Sigmoid colon (tissue), 3 donors: Measurements from ENCODE around the gene RASL11B.

Experiments used
- CTCF ChIP-seq, 4 experiments: fragments of 450-650 bp in 3 of 4; fragments of 200-600 bp in 1 of 4; IDR thresholded peaks; one replicate each; pipeline ENCODE4 v1.5.1; 2016 to 2019; ENCODE audit warnings: antibody characterized with exemption in 4 of 4, mild to moderate bottlenecking in 3 of 4, moderate library complexity in 2 of 4
- POLR2A ChIP-seq, 2 donors: fragments of 450-650 bp; IDR thresholded peaks; one replicate each; pipeline ENCODE4 v1.6.1; 2016; ENCODE audit warnings: antibody characterized with exemption in 2 of 2, mild to moderate bottlenecking in 2 of 2, moderate library complexity in 2 of 2

- TF ChIP-seq CTCF (IDR thresholded peaks at IDR 0.05) (no peak), POLR2A (IDR thresholded peaks at IDR 0.05) (no peak)
Measured at GRCh38 chr4:52915730-52916300, 53.7 kb downstream of the RASL11B start.
